HEK293 (cell line): ENCODE measurements around the gene BCL6.

ENCODE experiments used
- GLI4 ChIP-seq: fragments of 450-650 bp; formaldehyde crosslinking; IDR thresholded peaks from 2 replicates; pipeline ENCODE4 v1.5.1; 2016; ENCODE audit warnings: missing biosample characterization, missing genetic modification characterization
- GLIS2 ChIP-seq: fragments of 450-650 bp; formaldehyde crosslinking; IDR thresholded peaks from 2 replicates; pipeline ENCODE4 v1.5.1; 2016; ENCODE audit warnings: missing biosample characterization, missing genetic modification characterization
- KLF17 ChIP-seq: fragments of 450-650 bp; formaldehyde crosslinking; IDR thresholded peaks from 2 replicates; pipeline ENCODE4 v1.5.1; 2016; ENCODE audit warnings: missing biosample characterization, missing genetic modification characterization
- PATZ1 ChIP-seq: fragments of 450-650 bp; formaldehyde crosslinking; IDR thresholded peaks from 2 replicates; pipeline ENCODE4 v1.5.1; 2016; ENCODE audit warnings: missing biosample characterization, missing genetic modification characterization
- PRDM10 ChIP-seq: fragments of 450-650 bp; formaldehyde crosslinking; IDR thresholded peaks from 2 replicates; pipeline ENCODE4 v1.5.1; 2016; ENCODE audit warnings: missing biosample characterization, missing genetic modification characterization
- TSHZ1 ChIP-seq: fragments of 450-650 bp; formaldehyde crosslinking; IDR thresholded peaks from 2 replicates; pipeline ENCODE4 v1.5.1; 2016; ENCODE audit warnings: missing biosample characterization, missing genetic modification characterization, borderline replicate concordance
- YY1 ChIP-seq: fragments of 450-650 bp; formaldehyde crosslinking; IDR thresholded peaks from 2 replicates; pipeline ENCODE4 v1.5.1; 2018; ENCODE audit warnings: missing biosample characterization, missing genetic modification characterization
- ZBTB21 ChIP-seq: fragments of 450-650 bp; formaldehyde crosslinking; IDR thresholded peaks from 2 replicates; pipeline ENCODE4 v1.5.1; 2017; ENCODE audit warnings: missing biosample characterization, missing genetic modification characterization
- ZBTB26 ChIP-seq: fragments of 450-650 bp; formaldehyde crosslinking; optimal IDR thresholded peaks from 2 replicates; pipeline ENCODE3; 2016; ENCODE audit warnings: missing biosample characterization, mild to moderate bottlenecking, missing genetic modification characterization
- ZBTB48 ChIP-seq: fragments of 450-650 bp; formaldehyde crosslinking; IDR thresholded peaks from 2 replicates; pipeline ENCODE4 v1.5.1; 2016; ENCODE audit warnings: missing biosample characterization, missing genetic modification characterization
- ZFP3 ChIP-seq: fragments of 450-650 bp; formaldehyde crosslinking; IDR thresholded peaks from 2 replicates; pipeline ENCODE4 v1.5.1; 2016; ENCODE audit warnings: low read depth, missing biosample characterization, missing genetic modification characterization
- ZNF112 ChIP-seq: fragments of 450-650 bp; formaldehyde crosslinking; IDR thresholded peaks from 2 replicates; pipeline ENCODE4 v1.5.0; 2017; ENCODE audit warnings: missing biosample characterization, missing genetic modification characterization
- ZNF433 ChIP-seq: fragments of 450-650 bp; formaldehyde crosslinking; IDR thresholded peaks from 2 replicates; pipeline ENCODE4 v1.5.1; 2016; ENCODE audit warnings: missing biosample characterization, missing genetic modification characterization, low read depth
- ZNF600 ChIP-seq: fragments of 450-650 bp; formaldehyde crosslinking; IDR thresholded peaks from 2 replicates; pipeline ENCODE4 v1.5.1; 2016; ENCODE audit warnings: missing biosample characterization, missing genetic modification characterization
- ZNF707 ChIP-seq: fragments of 450-650 bp; formaldehyde crosslinking; IDR thresholded peaks from 2 replicates; pipeline ENCODE4 v1.5.1; 2016; ENCODE audit warnings: missing biosample characterization, missing genetic modification characterization
- ZNF76 ChIP-seq: fragments of 450-650 bp; formaldehyde crosslinking; IDR thresholded peaks from 2 replicates; pipeline ENCODE4; 2016; ENCODE audit warnings: low read depth, missing biosample characterization, missing genetic modification characterization, borderline replicate concordance

The BCL6 gene

GRCh38 chr3:187739561-187740332 lies 5.5 kb downstream of the BCL6 start (continued):
- TF ChIP-seq GLI4 (tag by site-specific recombination) (0 out of 2 replicates have a peak, but pooled peaks have one; percentile 46), ZBTB26 (peak; percentile 88), YY1 (peak; percentile 84), ZNF707 (tag by site-specific recombination) (no peak), TSHZ1 (tag by site-specific recombination) (no peak), PATZ1 (tag by site-specific recombination) (peak; percentile 94), KLF17 (tag by site-specific recombination) (peak; percentile 7; the same call in 1 of the 2 replicates), ZBTB21 (tag by site-specific recombination) (no peak), PRDM10 (tag by site-specific recombination) (peak; percentile 90), ZNF76 (tag by site-specific recombination) (no peak), ZNF433 (tag by site-specific recombination) (no peak), ZFP3 (no peak), ZNF600 (tag by site-specific recombination) (peak; percentile 85), ZBTB48 (tag by site-specific recombination) (no peak), ZNF112 (tag by site-specific recombination) (no peak), GLIS2 (tag by site-specific recombination) (peak; percentile 77)
